Measurements from ENCODE around the gene FRS2.

Gene FRS2

DNA sequence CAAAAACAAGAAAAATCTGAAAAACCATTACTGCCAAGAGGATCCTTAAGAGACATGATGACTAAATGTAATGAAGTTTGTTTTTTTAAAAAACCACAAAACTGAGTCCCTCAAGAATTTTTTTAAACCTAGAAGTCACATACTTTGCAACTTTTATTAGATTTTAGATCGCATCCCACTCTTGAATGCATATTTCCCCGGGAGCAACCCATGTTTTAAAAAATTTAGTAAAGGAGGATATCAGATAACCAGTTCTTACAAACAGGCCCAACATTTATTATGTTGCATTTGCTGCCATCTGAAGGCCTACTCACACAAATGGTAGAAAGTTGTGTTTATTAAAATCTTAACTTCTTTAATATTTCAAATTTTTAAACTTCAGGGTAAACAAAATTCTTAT is 70.8 kb downstream of the FRS2 start:
- CTCF ChIA-PET: interaction anchor here (0.7 kb wide), 1 partner anchor 133 kb away, joined by 3 read pairs; no protein-coding TSS in a partner anchor
- POLR2A ChIA-PET: no interaction called here
- TF ChIP-seq, protein P1, sequence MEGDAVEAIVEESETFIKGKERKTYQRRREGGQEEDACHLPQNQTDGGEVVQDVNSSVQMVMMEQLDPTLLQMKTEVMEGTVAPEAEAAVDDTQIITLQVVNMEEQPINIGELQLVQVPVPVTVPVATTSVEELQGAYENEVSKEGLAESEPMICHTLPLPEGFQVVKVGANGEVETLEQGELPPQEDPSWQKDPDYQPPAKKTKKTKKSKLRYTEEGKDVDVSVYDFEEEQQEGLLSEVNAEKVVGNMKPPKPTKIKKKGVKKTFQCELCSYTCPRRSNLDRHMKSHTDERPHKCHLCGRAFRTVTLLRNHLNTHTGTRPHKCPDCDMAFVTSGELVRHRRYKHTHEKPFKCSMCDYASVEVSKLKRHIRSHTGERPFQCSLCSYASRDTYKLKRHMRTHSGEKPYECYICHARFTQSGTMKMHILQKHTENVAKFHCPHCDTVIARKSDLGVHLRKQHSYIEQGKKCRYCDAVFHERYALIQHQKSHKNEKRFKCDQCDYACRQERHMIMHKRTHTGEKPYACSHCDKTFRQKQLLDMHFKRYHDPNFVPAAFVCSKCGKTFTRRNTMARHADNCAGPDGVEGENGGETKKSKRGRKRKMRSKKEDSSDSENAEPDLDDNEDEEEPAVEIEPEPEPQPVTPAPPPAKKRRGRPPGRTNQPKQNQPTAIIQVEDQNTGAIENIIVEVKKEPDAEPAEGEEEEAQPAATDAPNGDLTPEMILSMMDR (IDR thresholded peaks at IDR 0.05; ENCODE audit: insufficient read depth, low read length, missing control alignments): no peak
- H3K4me3 ChIP-seq (ENCODE audit: low read depth, low read length): no peak overlapping the region
- no peak for DNase-seq (ENCODE audit: low read depth, low spot score)

DNA sequence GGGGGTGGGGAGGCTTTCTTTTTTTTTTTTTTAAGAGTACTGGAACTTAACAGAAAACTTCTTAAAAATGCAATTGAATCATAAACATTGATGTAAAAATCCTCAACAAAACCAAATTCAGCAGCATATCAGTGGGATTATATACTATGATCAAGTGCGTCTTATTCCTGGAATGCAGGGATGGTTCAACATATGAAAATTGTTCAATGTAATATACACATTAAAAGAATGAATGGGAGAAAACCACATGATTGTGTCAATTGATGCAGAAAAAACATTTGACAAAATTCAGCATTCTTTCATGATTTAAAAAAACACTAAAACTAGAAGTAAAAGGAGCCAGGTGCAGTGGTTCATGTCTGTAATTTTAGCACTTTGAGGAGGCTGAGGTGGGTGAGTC is 73.9 kb downstream of the FRS2 start:
- H3K4me3 ChIP-seq (ENCODE audit: low read depth, low read length): no peak overlapping the region
- ChIA-PET CTCF (interaction anchor here (1.9 kb wide), 1 partner anchor 186 kb away, joined by 9 read pairs; no protein-coding TSS in a partner anchor), POLR2A (no interaction called here)
- no peak for DNase-seq (ENCODE audit: low read depth, low spot score)
- TF ChIP-seq, protein P1 (IDR thresholded peaks at IDR 0.05; ENCODE audit: insufficient read depth, low read length, missing control alignments): no peak

GRCh38 chr12:69545081-69545480 is 74.9 kb downstream of the FRS2 start:
- no peak overlapping the region for H3K4me3 ChIP-seq (ENCODE audit: low read depth, low read length)
- ChIA-PET POLR2A (no interaction called here), CTCF (interaction anchor here (1.0 kb wide), 1 partner anchor 9 kb away, joined by 4 read pairs; no protein-coding TSS in a partner anchor)
- TF ChIP-seq, protein P1 (IDR thresholded peaks at IDR 0.05; ENCODE audit: insufficient read depth, low read length, missing control alignments): no peak
- DNase-seq (ENCODE audit: low read depth, low spot score): no peak

DNA sequence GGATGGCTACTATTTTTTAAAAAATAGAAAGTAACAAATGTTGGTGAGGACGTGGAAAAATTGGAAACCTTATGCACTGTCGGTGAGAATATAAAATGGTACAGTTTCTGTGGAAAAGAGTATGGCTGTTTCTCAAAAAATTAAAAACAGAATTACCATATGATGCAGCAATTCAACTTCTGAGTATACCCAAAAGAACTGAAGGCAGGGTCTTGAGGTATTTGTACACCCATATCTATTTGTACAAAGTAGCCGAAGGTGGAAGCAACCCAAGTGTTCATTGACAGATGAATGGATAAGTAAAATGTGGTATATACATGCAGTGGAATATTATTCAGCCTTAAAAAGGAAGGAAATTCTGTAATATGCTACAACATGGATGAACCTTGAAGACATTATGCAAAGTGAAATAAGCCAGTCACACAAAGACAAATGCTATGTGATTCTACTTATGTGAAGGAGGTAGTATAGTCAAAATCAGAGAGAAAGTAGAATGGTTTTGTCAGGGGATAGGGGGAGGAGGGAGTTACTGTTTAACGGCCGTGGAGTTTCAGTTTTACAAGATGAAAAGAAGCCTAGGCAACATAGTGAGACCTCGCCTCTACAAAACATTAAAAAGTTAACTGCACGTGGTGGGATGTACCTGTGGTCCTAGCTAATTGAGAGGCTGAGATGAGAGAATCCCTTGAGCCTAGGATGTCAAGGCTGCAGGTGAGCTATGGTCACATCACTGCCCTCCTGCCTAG is 76.7 kb downstream of the FRS2 start:
- DNase-seq (ENCODE audit: low read depth, low spot score): no peak
- TF ChIP-seq, protein P1 (IDR thresholded peaks at IDR 0.05; ENCODE audit: insufficient read depth, low read length, missing control alignments): no peak
- no peak overlapping the region for H3K4me3 ChIP-seq (ENCODE audit: low read depth, low read length)
- CTCF ChIA-PET: no interaction called here
- POLR2A ChIA-PET: no interaction called here

GRCh38 chr12:69548687-69549086 is 78.5 kb downstream of the FRS2 start:
- TF ChIP-seq, protein P1 (IDR thresholded peaks at IDR 0.05; ENCODE audit: insufficient read depth, low read length, missing control alignments): no peak
- DNase-seq (ENCODE audit: low read depth, low spot score): no peak
- CTCF ChIA-PET: interaction anchor here (0.9 to 2.2 kb wide), 2 partner anchors 9 to 22 kb away, joined by 3 to 5 read pairs; no protein-coding TSS in a partner anchor
- POLR2A ChIA-PET: no interaction called here
- no peak overlapping the region for H3K4me3 ChIP-seq (ENCODE audit: low read depth, low read length)

GRCh38 chr12:69550569-69551350 is 80.6 kb downstream of the FRS2 start:
- H3K4me3 ChIP-seq (ENCODE audit: low read depth, low read length): no peak overlapping the region
- ChIA-PET POLR2A (no interaction called here), CTCF (interaction anchor here (1.4 to 2.3 kb wide), 3 partner anchors 8 to 20 kb away, joined by 3 to 13 read pairs (median 4); no protein-coding TSS in a partner anchor)
- DNase-seq (ENCODE audit: low read depth, low spot score): no peak
- TF ChIP-seq, protein P1 (IDR thresholded peaks at IDR 0.05; ENCODE audit: insufficient read depth, low read length, missing control alignments): no peak

Data from AG04449 (cell line).